IMR-90 (cell line): ENCODE data around the gene KCNMA1. TPM values are rescaled to one million over a fixed set of nuclear protein-coding genes. Genes with fewer than 3 reads are reported as not detected.

ENCODE experiments used
- ATAC-seq: fragments of 200-7000 bp; cut with Tn5 transposase; 2 replicates; pipeline ENCODE4 v1.9.1; 2020; ENCODE audit warnings: low read depth, mild to moderate bottlenecking, moderate library complexity
- BruUV-seq: library from RNA; stranded (reverse); fragments of 400-500 nt; replicated peaks from 2 replicates; lab custom pipeline; 2021; lab: Mats Ljungman, UMichigan
- CTCF ChIA-PET: fragments of 300-600 bp; formaldehyde crosslinking; extraction: SDS; loops from one replicate; lab custom pipeline; 2021; ENCODE audit warnings: antibody characterized with exemption; lab: Yijun Ruan, JAX
- POLR2A ChIA-PET: fragments of 300-600 bp; sonication (Branson Sonifier 250); formaldehyde crosslinking; loops from one replicate; lab custom pipeline; 2022; ENCODE audit warnings: antibody characterized with exemption; ENCODE audit not compliant: unreplicated experiment; lab: Charles Lee
- DNase-seq: peaks from one replicate; pipeline ENCODE4 v3.0.0; 2013
- H2AFZ ChIP-seq: replicated peaks from 2 replicates; pipeline ENCODE3; 2013; ENCODE audit warnings: low read length, mild to moderate bottlenecking; ENCODE audit not compliant: poor library complexity
- H2AK5ac ChIP-seq: 2 replicates; pipeline ENCODE4 v1.6.1; 2013; ENCODE audit warnings: low read depth, low read length, inconsistent platforms
- H2AK9ac ChIP-seq: replicated peaks from 2 replicates; pipeline ENCODE3; 2013; ENCODE audit warnings: mild to moderate bottlenecking, low read depth, low read length, moderate library complexity; ENCODE audit not compliant: poor library complexity
- H2BK120ac ChIP-seq: 2 replicates; pipeline ENCODE4 v1.6.1; 2013; ENCODE audit warnings: low read depth, low read length, inconsistent platforms
- H2BK15ac ChIP-seq: 3 replicates; pipeline ENCODE4 v1.6.1; 2013; ENCODE audit warnings: low read depth, low read length, inconsistent platforms
- H2BK20ac ChIP-seq: 2 replicates; pipeline ENCODE4 v1.6.1; 2013; ENCODE audit warnings: low read depth, mild to moderate bottlenecking, inconsistent platforms, low read length, moderate library complexity
- H2BK5ac ChIP-seq: 2 replicates; pipeline ENCODE4 v1.6.1; 2013; ENCODE audit warnings: mild to moderate bottlenecking, low read depth, low read length, inconsistent platforms; ENCODE audit not compliant: poor library complexity, severe bottlenecking
- H3K14ac ChIP-seq: replicated peaks from 2 replicates; pipeline ENCODE4 v1.6.1; 2013; ENCODE audit warnings: low read depth, low read length, inconsistent platforms
- H3K18ac ChIP-seq: 2 replicates; pipeline ENCODE4 v1.6.1; 2013; ENCODE audit warnings: low read depth, low read length, control low read depth
- H3K23ac ChIP-seq: 2 replicates; pipeline ENCODE4 v1.6.1; 2013; ENCODE audit warnings: low read depth, low read length, inconsistent platforms
- H3K27ac ChIP-seq: 2 replicates; pipeline ENCODE4 v1.5.1; 2013; ENCODE audit warnings: mild to moderate bottlenecking, control low read depth, low read length; ENCODE audit not compliant: insufficient read depth
- H3K27me3 ChIP-seq: 2 replicates; pipeline ENCODE4 v1.6.1; 2013; ENCODE audit warnings: low read length; ENCODE audit not compliant: control insufficient read depth, insufficient read depth
- H3K36me3 ChIP-seq: 2 replicates; pipeline ENCODE4 v1.6.1; 2013; ENCODE audit warnings: low read length, mixed read lengths; ENCODE audit not compliant: control insufficient read depth, insufficient read depth
- H3K4ac ChIP-seq: 2 replicates; pipeline ENCODE4 v1.6.1; 2013; ENCODE audit warnings: low read depth, low read length, inconsistent platforms
- H3K4me1 ChIP-seq: 2 replicates; pipeline ENCODE4 v1.6.1; 2013; ENCODE audit warnings: low read length, mixed read lengths; ENCODE audit not compliant: control insufficient read depth, insufficient read depth
- H3K4me2 ChIP-seq: 2 replicates; pipeline ENCODE4 v1.6.1; 2013; ENCODE audit warnings: low read depth, mild to moderate bottlenecking, control low read depth, low read length, moderate library complexity
- H3K4me3 ChIP-seq: 2 replicates; pipeline ENCODE4 v1.5.1; 2013; ENCODE audit warnings: low read depth, mild to moderate bottlenecking, control low read depth, low read length, moderate library complexity; ENCODE audit not compliant: insufficient read depth
- H3K56ac ChIP-seq: 2 replicates; pipeline ENCODE4 v1.6.1; 2013; ENCODE audit warnings: low read length, inconsistent platforms; ENCODE audit not compliant: insufficient read depth; ENCODE audit errors: extremely low read depth
- H3K79me1 ChIP-seq, 2 experiments: 2 replicates each; pipeline ENCODE4 v1.6.1; 2013; ENCODE audit warnings: low read length in 2 of 2, inconsistent platforms in 1 of 2, low read depth in 1 of 2
- H3K9ac ChIP-seq: 2 replicates; pipeline ENCODE4 v1.6.1; 2013; ENCODE audit warnings: low read depth, low read length, control low read depth
- H3K9me1 ChIP-seq: 2 replicates; pipeline ENCODE4 v1.6.1; 2013; ENCODE audit warnings: low read length, inconsistent platforms; ENCODE audit not compliant: insufficient read depth
- H3K9me3 ChIP-seq: 2 replicates; pipeline ENCODE4 v1.6.1; 2013; ENCODE audit warnings: low read length; ENCODE audit not compliant: control insufficient read depth, insufficient read depth
- H4K20me1 ChIP-seq: 2 replicates; pipeline ENCODE4 v1.6.1; 2013; ENCODE audit warnings: low read length, inconsistent platforms; ENCODE audit not compliant: insufficient read depth
- H4K5ac ChIP-seq: 2 replicates; pipeline ENCODE4 v1.6.1; 2013; ENCODE audit warnings: mild to moderate bottlenecking, low read depth, low read length, control low read depth
- H4K8ac ChIP-seq, 2 experiments: 2 replicates each; pipeline ENCODE4 v1.6.1; 2013; ENCODE audit warnings: low read depth in 2 of 2, low read length in 2 of 2, control low read depth in 1 of 2, inconsistent platforms in 1 of 2
- H4K91ac ChIP-seq: 2 replicates; pipeline ENCODE4 v1.6.1; 2013; ENCODE audit warnings: low read depth, low read length, inconsistent platforms; ENCODE audit not compliant: insufficient read depth
- BHLHE40 ChIP-seq: fragments of 150-350 bp; IDR thresholded peaks from 2 replicates; pipeline ENCODE4 v1.6.1; 2016; ENCODE audit warnings: mild to moderate bottlenecking, low read depth, low read length
- CEBPB ChIP-seq: IDR thresholded peaks from 2 replicates; pipeline ENCODE4 v1.6.1; 2012; ENCODE audit warnings: low read depth, low read length, improper control_type of control experiment
- CHD1 ChIP-seq: IDR thresholded peaks from 2 replicates; pipeline ENCODE4 v1.6.1; 2012; ENCODE audit warnings: low read depth, low read length, improper control_type of control experiment
- ELK1 ChIP-seq: fragments of 150-350 bp; IDR thresholded peaks from 2 replicates; pipeline ENCODE4 v1.6.1; 2016; ENCODE audit warnings: low read depth, mild to moderate bottlenecking, low read length, moderate library complexity, borderline replicate concordance
- MAFK ChIP-seq: IDR thresholded peaks from 2 replicates; pipeline ENCODE4 v1.6.1; 2012; ENCODE audit warnings: low read depth, low read length, improper control_type of control experiment
- MAZ ChIP-seq: IDR thresholded peaks from 2 replicates; pipeline ENCODE4 v1.6.1; 2012; ENCODE audit warnings: low read depth, mild to moderate bottlenecking, low read length, improper control_type of control experiment, moderate library complexity, borderline replicate concordance
- MXI1 ChIP-seq: IDR thresholded peaks from 2 replicates; pipeline ENCODE4 v1.6.1; 2012; ENCODE audit warnings: low read depth, mild to moderate bottlenecking, low read length, moderate library complexity, borderline replicate concordance
- NFE2L2 ChIP-seq: fragments of 150-350 bp; IDR thresholded peaks from 2 replicates; pipeline ENCODE4 v1.6.1; 2016; ENCODE audit warnings: low read depth, mild to moderate bottlenecking, low read length
- POLR2A ChIP-seq: IDR thresholded peaks from 2 replicates; pipeline ENCODE4 v1.6.1; 2012; ENCODE audit warnings: mild to moderate bottlenecking, low read depth, low read length
- RCOR1 ChIP-seq: IDR thresholded peaks from 2 replicates; pipeline ENCODE4 v1.6.1; 2012; ENCODE audit warnings: mild to moderate bottlenecking, low read length, improper control_type of control experiment; ENCODE audit not compliant: insufficient replicate concordance
- RFX5 ChIP-seq: IDR thresholded peaks from 2 replicates; pipeline ENCODE4 v1.8.0; 2012; ENCODE audit warnings: low read depth, mild to moderate bottlenecking, low read length, moderate library complexity
- SMC3 ChIP-seq: fragments of 150-350 bp; IDR thresholded peaks from 2 replicates; pipeline ENCODE4 v1.6.1; 2016; ENCODE audit warnings: low read depth, mild to moderate bottlenecking, antibody characterized with exemption, low read length, moderate library complexity
- WGBS, 2 experiments: methylation state at CpG; one replicate each; pipeline versions ENCODE4 v1.1.5 to v1.1.7; 2013; ENCODE audit warnings: missing lambda C conversion rate in 2 of 2; ENCODE audit not compliant: insufficient read length in 1 of 2; ENCODE audit errors: extremely low coverage in 2 of 2; 5-methylcytosine and 5-hydroxymethylcytosine counted together
- dilution Hi-C: fragments of 300-500 bp; cut with HindIII; formaldehyde crosslinking; loops from one replicate; pipeline ENCODE4 v1.14.3; 2018; ENCODE audit warnings: low sequenced_read_pairs; ENCODE audit not compliant: unreplicated experiment
- in situ Hi-C: fragments of 300-500 bp; cut with MboI; formaldehyde crosslinking; loops from 3 replicates; pipeline ENCODE4 v1.14.3; 2019; ENCODE audit warnings: low sequenced_read_pairs, inconsistent platforms, mixed read lengths
- intact Hi-C: fragments of 100-400 bp; cut with micrococcal nuclease; formaldehyde crosslinking; loops from 2 replicates; pipeline ENCODE4 v1.10.0; 2022
- polyA plus RNA-seq, 3 experiments: library from polyadenylated mRNA; depleted of rRNA; stranded (reverse); fragments of >200 nt; gene quantifications; 2 replicates each; pipeline ENCODE4 v1.2.3, GENCODE V29; 2012; ENCODE audit warnings: low replicate concordance in 1 of 3
- total RNA-seq: library from RNA; depleted of rRNA; stranded (reverse); fragments of >200 nt; gene quantifications from 2 replicates; pipeline ENCODE4 v1.2.3, GENCODE V29; 2012
- TF ChIP-seq, protein P1 (sequence below): conservative IDR thresholded peaks from 2 replicates; pipeline ENCODE4 v1.5.1; 2012; ENCODE audit warnings: mild to moderate bottlenecking, low read depth, low read length, improper control_type of control experiment

The KCNMA1 gene
- total and polyA plus RNA-seq, 2 of the 4 experiments (the other 2 are of a cell fraction), result 25.6 to 29.6 TPM

DNA sequence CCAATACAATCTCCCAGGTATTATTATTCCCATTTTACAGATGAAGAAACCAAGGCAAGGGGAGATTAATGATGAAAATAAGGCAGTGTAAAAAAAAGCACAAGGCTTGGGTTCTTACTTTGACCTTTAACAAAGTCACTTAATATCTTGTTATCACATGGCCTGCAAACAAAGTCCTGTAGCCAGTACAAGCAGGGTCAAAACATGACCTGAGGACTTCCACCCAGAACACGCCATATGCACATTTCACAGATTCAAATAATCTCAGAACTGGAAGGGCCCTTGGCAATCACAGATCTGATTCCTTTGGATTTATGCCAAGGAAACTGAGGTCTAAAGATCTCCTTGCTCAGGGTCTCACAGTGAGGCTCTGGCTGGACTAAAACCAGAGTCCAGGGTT is 162.1 kb downstream of the KCNMA1 start:
- H2AK9ac ChIP-seq, result no peak overlapping the region
- no peaks in the 10 kb centered on the region for H3K36me3 ChIP-seq
- H3K79me1 ChIP-seq, result peaks cover 0 to 19% of the 10 kb centered on the region in 2 experiments; a peak in 2 of 4 replicates
- H3K18ac ChIP-seq, result no peak overlapping the region
- H3K27ac ChIP-seq, result no peak overlapping the region
- in situ Hi-C loops, result no loop called here
- H2BK15ac ChIP-seq, result no peak overlapping the region
- H2BK20ac ChIP-seq, result no peak overlapping the region
- H3K9me3 ChIP-seq, result no peaks in the 10 kb centered on the region
- H3K4me2 ChIP-seq, result no peak overlapping the region
- H4K91ac ChIP-seq, result no peak overlapping the region
- dilution Hi-C loops, result no loop called here
- no peak overlapping the region; the same call in 1 of the 2 replicates for H3K23ac ChIP-seq
- no peaks in the 10 kb centered on the region for H3K27me3 ChIP-seq
- no TSS peak for BruUV-seq
- no peak overlapping the region for H4K5ac ChIP-seq
- H3K9ac ChIP-seq, result no peak overlapping the region
- ATAC-seq (no peak), DNase-seq (no peak)
- TF ChIP-seq BHLHE40 (no peak), NFE2L2 (no peak), ELK1 (no peak), RFX5 (no peak), RCOR1 (no peak), CHD1 (no peak), SMC3 (no peak), CEBPB (no peak), MAZ (no peak), POLR2A (no peak), MAFK (no peak), MXI1 (no peak)
- TF ChIP-seq, protein P1, sequence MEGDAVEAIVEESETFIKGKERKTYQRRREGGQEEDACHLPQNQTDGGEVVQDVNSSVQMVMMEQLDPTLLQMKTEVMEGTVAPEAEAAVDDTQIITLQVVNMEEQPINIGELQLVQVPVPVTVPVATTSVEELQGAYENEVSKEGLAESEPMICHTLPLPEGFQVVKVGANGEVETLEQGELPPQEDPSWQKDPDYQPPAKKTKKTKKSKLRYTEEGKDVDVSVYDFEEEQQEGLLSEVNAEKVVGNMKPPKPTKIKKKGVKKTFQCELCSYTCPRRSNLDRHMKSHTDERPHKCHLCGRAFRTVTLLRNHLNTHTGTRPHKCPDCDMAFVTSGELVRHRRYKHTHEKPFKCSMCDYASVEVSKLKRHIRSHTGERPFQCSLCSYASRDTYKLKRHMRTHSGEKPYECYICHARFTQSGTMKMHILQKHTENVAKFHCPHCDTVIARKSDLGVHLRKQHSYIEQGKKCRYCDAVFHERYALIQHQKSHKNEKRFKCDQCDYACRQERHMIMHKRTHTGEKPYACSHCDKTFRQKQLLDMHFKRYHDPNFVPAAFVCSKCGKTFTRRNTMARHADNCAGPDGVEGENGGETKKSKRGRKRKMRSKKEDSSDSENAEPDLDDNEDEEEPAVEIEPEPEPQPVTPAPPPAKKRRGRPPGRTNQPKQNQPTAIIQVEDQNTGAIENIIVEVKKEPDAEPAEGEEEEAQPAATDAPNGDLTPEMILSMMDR, result no peak
- ChIA-PET POLR2A (no interaction called here), CTCF (no interaction called here)
- H2BK120ac ChIP-seq, result no peak overlapping the region
- intact Hi-C loops, result no loop called here
- no peak overlapping the region for H2AFZ ChIP-seq
- no peak overlapping the region for H4K8ac ChIP-seq
- peaks cover 31% of the 10 kb centered on the region for H3K9me1 ChIP-seq
- H3K4me1 ChIP-seq, result peaks cover 9% of the 10 kb centered on the region
- no peaks in the 10 kb centered on the region for H4K20me1 ChIP-seq
- no peak overlapping the region for H3K56ac ChIP-seq
- no CpG with 5 or more reads among the region's 1 CpG for WGBS, 2 experiments
- H3K4me3 ChIP-seq, result no peak overlapping the region
- H3K4ac ChIP-seq, result no peak overlapping the region
- no peak overlapping the region for H2AK5ac ChIP-seq
- no peak overlapping the region; the same call in 1 of the 2 replicates for H3K14ac ChIP-seq
- H2BK5ac ChIP-seq, result no peak overlapping the region
